GM23338 (cell line): ENCODE data around the gene HSF2BP. TPM values are rescaled to one million over a fixed set of nuclear protein-coding genes. Genes with fewer than 3 reads are reported as not detected.

Source experiments
- ATAC-seq: fragments of 200-7000 bp; cut with Tn5 transposase; 3 replicates; pipeline ENCODE4 v1.9.1; 2020
- DNase-seq: peaks from one replicate; pipeline ENCODE4 v3.0.0-alpha.2; 2015; ENCODE audit warnings: low spot score
- H2AFZ ChIP-seq: fragments of 200-600 bp; sonication (generic); 2 replicates; pipeline ENCODE4 v1.8.0; 2016; ENCODE audit warnings: antibody characterized with exemption, mild to moderate bottlenecking, moderate library complexity
- H3F3A ChIP-seq: fragments of 200-600 bp; sonication (generic); replicated peaks from 2 replicates; pipeline ENCODE4 v1.8.0; 2017; ENCODE audit warnings: antibody characterized with exemption, mixed run types, low read depth
- H3K27ac ChIP-seq: fragments of 200-600 bp; sonication (generic); 2 replicates; pipeline ENCODE4 v1.6.1; 2016; ENCODE audit warnings: low read depth
- H3K27me3 ChIP-seq: fragments of 200-600 bp; sonication (generic); 2 replicates; pipeline ENCODE4 v1.8.0; 2016; ENCODE audit warnings: mild to moderate bottlenecking, mixed run types, moderate library complexity; ENCODE audit not compliant: insufficient read depth
- H3K36me3 ChIP-seq: fragments of 200-600 bp; sonication (generic); 2 replicates; pipeline ENCODE4 v1.8.0; 2016; ENCODE audit warnings: mild to moderate bottlenecking; ENCODE audit not compliant: insufficient read depth
- H3K4me1 ChIP-seq: fragments of 200-600 bp; sonication (generic); 2 replicates; pipeline ENCODE4 v1.8.0; 2016; ENCODE audit warnings: mild to moderate bottlenecking, moderate library complexity; ENCODE audit not compliant: insufficient read depth
- H3K4me2 ChIP-seq: fragments of 200-600 bp; sonication (generic); 2 replicates; pipeline ENCODE4 v1.7.1; 2017; ENCODE audit warnings: mixed run types
- H3K4me3 ChIP-seq: fragments of 200-600 bp; sonication (generic); 2 replicates; pipeline ENCODE4 v1.6.1; 2016; ENCODE audit warnings: mixed run types
- H3K79me2 ChIP-seq: fragments of 200-600 bp; sonication (generic); replicated peaks from 2 replicates; pipeline ENCODE4 v1.8.0; 2017; ENCODE audit warnings: mild to moderate bottlenecking; ENCODE audit not compliant: insufficient read depth
- H3K9me2 ChIP-seq: fragments of 200-600 bp; sonication (generic); 2 replicates; pipeline ENCODE4 v1.8.0; 2017; ENCODE audit not compliant: insufficient read depth
- H4K20me1 ChIP-seq: fragments of 200-600 bp; sonication (generic); replicated peaks from 2 replicates; pipeline ENCODE4 v1.8.0; 2017; ENCODE audit warnings: mild to moderate bottlenecking; ENCODE audit not compliant: insufficient read depth
- H3K27ac Mint-ChIP-seq: 2 replicates; pipeline ENCODE4 v1.8.0; 2020; ENCODE audit warnings: inconsistent platforms, mild to moderate bottlenecking, moderate library complexity, mixed read lengths
- H3K27me3 Mint-ChIP-seq: 3 replicates; pipeline ENCODE4 v1.8.0; 2022; ENCODE audit warnings: low read depth, mild to moderate bottlenecking, moderate library complexity, mixed read lengths, inconsistent platforms; ENCODE audit not compliant: insufficient read depth, poor library complexity
- H3K36me3 Mint-ChIP-seq: 3 replicates; pipeline ENCODE4 v1.8.0; 2021; ENCODE audit warnings: low read depth, mild to moderate bottlenecking, inconsistent platforms, moderate library complexity, mixed read lengths
- H3K4me1 Mint-ChIP-seq: 3 replicates; pipeline ENCODE4 v1.8.0; 2020; ENCODE audit warnings: mild to moderate bottlenecking, inconsistent platforms, mixed read lengths
- H3K4me3 Mint-ChIP-seq: 3 replicates; pipeline ENCODE4 v1.8.0; 2021; ENCODE audit warnings: moderate library complexity, mild to moderate bottlenecking, inconsistent platforms, mixed read lengths
- H3K9me3 Mint-ChIP-seq: 3 replicates; pipeline ENCODE4 v1.8.0; 2020; ENCODE audit warnings: moderate library complexity, mild to moderate bottlenecking, inconsistent platforms, mixed read lengths
- CREB1 ChIP-seq: fragments of 250-450 bp; sonication (Bioruptor Pico); IDR thresholded peaks from 2 replicates; pipeline ENCODE4 v1.5.0; 2020; ENCODE audit warnings: low read depth, mild to moderate bottlenecking, moderate library complexity
- ETS1 ChIP-seq: IDR thresholded peaks from 2 replicates; pipeline ENCODE4 v1.6.1; 2016; ENCODE audit warnings: antibody characterized with exemption
- EZH2phosphoT487 ChIP-seq: fragments of 200-600 bp; sonication (generic); IDR thresholded peaks from one replicate; pipeline ENCODE4 v1.8.1; 2018; ENCODE audit warnings: antibody characterized with exemption; ENCODE audit not compliant: unreplicated experiment
- NANOG ChIP-seq: IDR thresholded peaks from 2 replicates; pipeline ENCODE4 v1.6.1; 2016; ENCODE audit warnings: antibody characterized with exemption, borderline replicate concordance
- POLR2AphosphoS5 ChIP-seq: IDR thresholded peaks from 2 replicates; pipeline ENCODE4 v1.6.1; 2016; ENCODE audit warnings: antibody characterized with exemption, low read depth
- polyA plus RNA-seq: library from polyadenylated mRNA; unstranded; fragments of >200 nt; fragmentation: Nextera tagmentation; extraction: Ambion mirVana; gene quantifications from 2 replicates; pipeline ENCODE4 v1.2.1, GENCODE V29; 2016
- total RNA-seq: library from RNA; depleted of rRNA; stranded (reverse); fragments of >200 nt; shearing (Covaris generic); gene quantifications from 2 replicates; pipeline ENCODE4 v1.2.3, GENCODE V29; 2014
- TF ChIP-seq, protein P1 (sequence below): fragments of 250-450 bp; sonication (Bioruptor Pico); IDR thresholded peaks from 2 replicates; pipeline ENCODE4 v1.5.0; 2020; ENCODE audit warnings: mild to moderate bottlenecking, moderate library complexity

Gene HSF2BP
- total and polyA plus RNA-seq, 2 experiments from 2014 or later = 0.78 to 2.0 TPM

GRCh38 chr21:43614839-43615238, 44.4 kb downstream of the HSF2BP start (continued):
- TF ChIP-seq, protein P1, sequence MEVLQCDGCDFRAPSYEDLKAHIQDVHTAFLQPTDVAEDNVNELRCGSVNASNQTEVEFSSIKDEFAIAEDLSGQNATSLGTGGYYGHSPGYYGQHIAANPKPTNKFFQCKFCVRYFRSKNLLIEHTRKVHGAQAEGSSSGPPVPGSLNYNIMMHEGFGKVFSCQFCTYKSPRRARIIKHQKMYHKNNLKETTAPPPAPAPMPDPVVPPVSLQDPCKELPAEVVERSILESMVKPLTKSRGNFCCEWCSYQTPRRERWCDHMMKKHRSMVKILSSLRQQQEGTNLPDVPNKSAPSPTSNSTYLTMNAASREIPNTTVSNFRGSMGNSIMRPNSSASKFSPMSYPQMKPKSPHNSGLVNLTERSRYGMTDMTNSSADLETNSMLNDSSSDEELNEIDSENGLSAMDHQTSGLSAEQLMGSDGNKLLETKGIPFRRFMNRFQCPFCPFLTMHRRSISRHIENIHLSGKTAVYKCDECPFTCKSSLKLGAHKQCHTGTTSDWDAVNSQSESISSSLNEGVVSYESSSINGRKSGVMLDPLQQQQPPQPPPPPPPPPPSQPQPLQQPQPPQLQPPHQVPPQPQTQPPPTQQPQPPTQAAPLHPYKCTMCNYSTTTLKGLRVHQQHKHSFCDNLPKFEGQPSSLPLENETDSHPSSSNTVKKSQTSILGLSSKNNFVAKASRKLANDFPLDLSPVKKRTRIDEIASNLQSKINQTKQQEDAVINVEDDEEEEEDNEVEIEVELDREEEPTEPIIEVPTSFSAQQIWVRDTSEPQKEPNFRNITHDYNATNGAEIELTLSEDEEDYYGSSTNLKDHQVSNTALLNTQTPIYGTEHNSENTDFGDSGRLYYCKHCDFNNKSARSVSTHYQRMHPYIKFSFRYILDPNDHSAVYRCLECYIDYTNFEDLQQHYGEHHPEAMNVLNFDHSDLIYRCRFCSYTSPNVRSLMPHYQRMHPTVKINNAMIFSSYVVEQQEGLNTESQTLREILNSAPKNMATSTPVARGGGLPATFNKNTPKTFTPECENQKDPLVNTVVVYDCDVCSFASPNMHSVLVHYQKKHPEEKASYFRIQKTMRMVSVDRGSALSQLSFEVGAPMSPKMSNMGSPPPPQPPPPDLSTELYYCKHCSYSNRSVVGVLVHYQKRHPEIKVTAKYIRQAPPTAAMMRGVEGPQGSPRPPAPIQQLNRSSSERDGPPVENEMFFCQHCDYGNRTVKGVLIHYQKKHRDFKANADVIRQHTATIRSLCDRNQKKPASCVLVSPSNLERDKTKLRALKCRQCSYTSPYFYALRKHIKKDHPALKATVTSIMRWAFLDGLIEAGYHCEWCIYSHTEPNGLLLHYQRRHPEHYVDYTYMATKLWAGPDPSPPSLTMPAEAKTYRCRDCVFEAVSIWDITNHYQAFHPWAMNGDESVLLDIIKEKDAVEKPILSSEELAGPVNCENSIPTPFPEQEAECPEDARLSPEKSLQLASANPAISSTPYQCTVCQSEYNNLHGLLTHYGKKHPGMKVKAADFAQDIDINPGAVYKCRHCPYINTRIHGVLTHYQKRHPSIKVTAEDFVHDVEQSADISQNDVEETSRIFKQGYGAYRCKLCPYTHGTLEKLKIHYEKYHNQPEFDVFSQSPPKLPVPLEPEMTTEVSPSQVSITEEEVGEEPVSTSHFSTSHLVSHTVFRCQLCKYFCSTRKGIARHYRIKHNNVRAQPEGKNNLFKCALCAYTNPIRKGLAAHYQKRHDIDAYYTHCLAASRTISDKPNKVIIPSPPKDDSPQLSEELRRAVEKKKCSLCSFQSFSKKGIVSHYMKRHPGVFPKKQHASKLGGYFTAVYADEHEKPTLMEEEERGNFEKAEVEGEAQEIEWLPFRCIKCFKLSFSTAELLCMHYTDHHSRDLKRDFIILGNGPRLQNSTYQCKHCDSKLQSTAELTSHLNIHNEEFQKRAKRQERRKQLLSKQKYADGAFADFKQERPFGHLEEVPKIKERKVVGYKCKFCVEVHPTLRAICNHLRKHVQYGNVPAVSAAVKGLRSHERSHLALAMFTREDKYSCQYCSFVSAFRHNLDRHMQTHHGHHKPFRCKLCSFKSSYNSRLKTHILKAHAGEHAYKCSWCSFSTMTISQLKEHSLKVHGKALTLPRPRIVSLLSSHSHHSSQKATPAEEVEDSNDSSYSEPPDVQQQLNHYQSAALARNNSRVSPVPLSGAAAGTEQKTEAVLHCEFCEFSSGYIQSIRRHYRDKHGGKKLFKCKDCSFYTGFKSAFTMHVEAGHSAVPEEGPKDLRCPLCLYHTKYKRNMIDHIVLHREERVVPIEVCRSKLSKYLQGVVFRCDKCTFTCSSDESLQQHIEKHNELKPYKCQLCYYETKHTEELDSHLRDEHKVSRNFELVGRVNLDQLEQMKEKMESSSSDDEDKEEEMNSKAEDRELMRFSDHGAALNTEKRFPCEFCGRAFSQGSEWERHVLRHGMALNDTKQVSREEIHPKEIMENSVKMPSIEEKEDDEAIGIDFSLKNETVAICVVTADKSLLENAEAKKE = no peak
- TF ChIP-seq POLR2AphosphoS5 = no peak
- no peak for TF ChIP-seq CREB1 (CRISPR knock-in tag)

DNA sequence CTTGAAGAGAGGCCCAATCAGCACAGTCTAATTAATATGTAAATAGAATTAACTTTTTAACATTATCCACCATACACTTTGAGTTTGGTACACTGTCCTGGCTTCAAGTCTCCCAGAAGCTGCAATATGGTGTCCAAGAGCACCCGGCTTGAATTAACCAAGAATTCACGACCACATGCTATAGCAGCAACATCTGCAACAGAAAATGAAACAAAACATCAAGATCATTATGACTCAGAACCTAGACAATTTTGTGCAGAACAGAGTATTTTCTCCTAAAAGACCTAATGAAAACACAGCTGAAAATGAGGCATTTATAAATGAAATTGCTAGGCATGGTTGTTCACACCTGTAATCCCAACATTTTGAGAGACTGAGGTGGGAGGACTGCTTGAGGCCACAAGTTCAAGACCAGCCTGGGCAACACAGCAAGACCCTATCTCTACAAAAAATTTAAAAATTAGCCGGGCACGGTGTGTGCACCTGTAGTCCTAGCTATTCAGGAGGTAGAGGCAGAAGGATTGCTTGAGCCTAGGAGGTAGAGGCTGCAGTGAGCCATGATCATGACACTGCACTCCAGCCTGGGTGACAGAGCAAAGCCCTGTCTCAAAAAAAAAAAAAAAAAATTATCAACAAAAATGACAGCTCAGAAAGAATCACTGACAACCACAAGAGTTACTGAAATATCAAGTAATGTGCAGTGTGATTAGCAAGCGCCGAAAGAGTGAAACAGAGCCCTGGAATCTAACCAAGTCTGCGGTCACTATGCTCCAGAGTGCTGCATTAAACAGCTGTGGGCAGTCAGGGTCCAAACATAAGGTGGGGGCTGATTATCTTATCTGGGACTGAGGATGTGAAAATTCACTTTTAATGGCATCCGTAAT, 45.3 kb downstream of the HSF2BP start:
- H3K27ac ChIP-seq = no peak overlapping the region
- ATAC-seq (no peak), DNase-seq (no peak)
- peaks cover 3% of the 10 kb centered on the region; the same call in 2 of the 3 replicates for H3K4me1 Mint-ChIP-seq
- no peaks in the 10 kb centered on the region for H3K9me2 ChIP-seq
- H3K4me1 ChIP-seq = no peaks in the 10 kb centered on the region
- no peaks in the 10 kb centered on the region for H3K9me3 Mint-ChIP-seq
- H3K4me3 Mint-ChIP-seq = no peak overlapping the region
- no peaks in the 10 kb centered on the region for H4K20me1 ChIP-seq
- no peaks in the 10 kb centered on the region for H3K79me2 ChIP-seq
- H3K36me3 ChIP-seq = no peaks in the 10 kb centered on the region
- H3K27me3 Mint-ChIP-seq = no peaks in the 10 kb centered on the region
- H3K27ac Mint-ChIP-seq = no peak overlapping the region
- H3K36me3 Mint-ChIP-seq = no peaks in the 10 kb centered on the region
- H3K27me3 ChIP-seq = no peaks in the 10 kb centered on the region
- no peak overlapping the region for H3K4me2 ChIP-seq
- H2AFZ ChIP-seq = no peak overlapping the region
- H3F3A ChIP-seq = no peaks in the 10 kb centered on the region
- no peak overlapping the region for H3K4me3 ChIP-seq
- TF ChIP-seq POLR2AphosphoS5 (no peak), EZH2phosphoT487 (no peak), NANOG (no peak), CREB1 (CRISPR knock-in tag) (no peak), ETS1 (no peak)
- TF ChIP-seq, protein P1 = no peak
